GM19324 (cell line): Measurements from ENCODE around the gene FAM149A.

Source experiments
- ATAC-seq: cut with Tn5 transposase; IDR thresholded peaks from one replicate; pipeline ENCODE4 v1.9.1; 2021; ENCODE audit warnings: mild to moderate bottlenecking, moderate library complexity; ENCODE audit not compliant: unreplicated experiment, low FRiP score

FAM149A gene

GRCh38 chr4:186104890-186105646 is 564 bp downstream of the FAM149A start:
- ATAC-seq: peak; percentile 41

DNA sequence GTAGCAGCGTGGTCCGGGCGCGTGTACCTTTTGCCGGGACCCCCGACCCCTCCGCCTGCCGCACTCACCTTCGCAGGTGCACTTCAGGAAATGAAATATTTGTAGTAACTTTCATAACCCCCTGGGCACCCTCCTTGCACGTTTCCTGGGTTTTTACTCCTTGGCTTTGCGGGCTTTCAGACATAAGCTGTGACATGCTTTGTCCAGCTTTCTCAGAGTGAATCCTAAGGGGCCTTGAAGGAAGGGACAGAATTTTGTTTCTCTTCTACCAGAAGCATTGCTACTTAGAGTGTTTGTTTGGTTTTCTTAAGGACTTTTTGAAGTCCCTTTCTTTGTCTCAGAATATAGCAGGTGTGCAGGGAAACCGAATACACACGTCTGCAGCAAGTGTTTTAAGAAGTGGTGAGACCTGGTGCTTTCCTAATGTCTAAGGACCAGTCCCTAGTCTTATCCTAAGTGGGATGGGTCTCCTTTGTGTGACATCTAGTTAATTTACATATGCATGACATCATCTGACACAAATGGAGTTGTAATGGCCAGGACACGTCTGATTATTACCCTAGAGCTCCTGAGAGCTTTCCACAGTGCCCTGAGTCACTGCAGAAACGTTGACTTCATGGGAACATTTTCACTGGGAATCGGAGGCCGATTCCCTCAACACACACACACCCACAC is 1.3 kb downstream of the FAM149A start:
- peak; percentile 25 for ATAC-seq

- no peak for ATAC-seq
Measured at GRCh38 chr4:186107947-186108346, 3.4 kb downstream of the FAM149A start.

DNA sequence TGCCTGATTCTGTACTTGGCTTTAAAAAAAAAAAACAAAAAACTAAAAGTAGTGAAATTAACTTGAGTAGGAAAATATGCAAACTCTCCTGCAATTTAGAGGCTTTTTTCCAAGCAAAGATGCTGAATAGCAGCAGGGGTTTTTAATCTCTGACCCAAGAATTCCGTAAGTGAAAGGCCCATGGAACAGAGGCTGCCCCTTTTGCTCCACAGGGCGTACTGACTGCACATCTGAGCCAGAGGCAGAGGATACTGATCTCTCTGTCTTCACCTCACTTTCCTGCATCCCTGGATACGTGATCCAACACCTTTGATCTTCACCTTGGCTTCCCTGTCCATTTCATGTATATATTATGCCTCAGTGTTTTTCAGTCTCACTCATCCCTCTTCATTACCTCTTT is 3.9 kb downstream of the FAM149A start:
- no peak for ATAC-seq

- ATAC-seq: no peak
Measured at GRCh38 chr4:186109245-186109644, 4.7 kb downstream of the FAM149A start.

GRCh38 chr4:186116697-186117096 is 12.2 kb downstream of the FAM149A start:
- no peak for ATAC-seq

GRCh38 chr4:186118582-186118981 is 14.1 kb downstream of the FAM149A start:
- no peak for ATAC-seq

DNA sequence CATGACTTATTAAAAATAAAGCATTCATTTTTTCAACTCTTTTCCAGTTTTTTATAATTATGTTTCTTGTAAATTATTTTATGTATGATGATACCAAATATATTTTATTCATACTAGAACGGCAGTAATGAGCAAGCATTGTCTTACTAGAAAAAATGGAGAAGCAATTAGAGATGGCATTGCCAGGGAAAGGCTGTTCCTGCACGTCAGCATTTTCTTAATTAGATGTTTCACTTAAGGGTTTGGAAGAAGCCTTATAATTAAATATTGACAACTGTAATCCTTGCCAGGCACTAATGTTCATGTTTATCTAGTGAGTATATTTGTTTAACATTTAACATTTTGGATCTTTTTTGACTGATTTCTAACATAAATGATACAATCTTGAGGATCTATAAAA is 16.6 kb downstream of the FAM149A start:
- ATAC-seq: no peak

DNA sequence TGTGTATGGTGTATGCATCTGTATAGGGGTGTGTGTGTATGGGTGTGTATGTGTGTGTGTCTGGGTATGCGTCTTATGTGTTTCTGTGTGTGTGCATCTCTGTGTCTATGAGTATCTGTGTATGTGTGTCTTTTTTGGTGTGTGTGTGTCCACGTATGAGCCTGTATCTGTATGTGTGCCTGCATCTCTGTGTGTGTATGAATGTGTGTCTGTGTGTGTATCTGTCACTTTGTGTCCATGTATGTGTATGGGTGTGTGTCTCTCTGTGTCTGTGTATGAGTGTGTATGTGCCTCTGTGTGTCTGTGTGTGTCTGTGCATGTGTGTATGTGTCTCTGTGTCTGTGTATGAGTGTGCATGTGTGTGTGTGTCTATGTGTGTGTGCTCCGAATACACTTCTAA is 24.3 kb downstream of the FAM149A start:
- no peak for ATAC-seq

DNA sequence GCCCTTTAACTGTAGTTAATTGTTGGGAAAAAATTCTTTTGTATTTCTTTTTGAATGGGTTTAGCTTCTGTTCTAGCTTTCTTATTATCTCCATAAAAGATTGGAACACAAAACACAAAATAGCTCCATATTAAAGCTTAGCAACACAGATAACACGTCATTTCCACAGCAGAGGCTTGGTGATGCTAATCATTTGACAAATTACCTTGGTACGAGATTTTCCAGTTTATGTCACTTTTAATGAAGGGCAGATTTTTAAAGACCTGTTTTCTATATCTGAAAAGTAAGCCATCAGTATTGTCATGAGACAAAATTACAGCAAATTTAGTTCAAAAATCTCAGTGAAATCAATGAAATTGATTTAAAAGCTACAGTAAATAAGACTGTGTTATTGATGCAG is 27.4 kb downstream of the FAM149A start:
- no peak for ATAC-seq

- ATAC-seq: no peak
Measured at GRCh38 chr4:186132577-186133242, 28.2 kb downstream of the FAM149A start.

DNA sequence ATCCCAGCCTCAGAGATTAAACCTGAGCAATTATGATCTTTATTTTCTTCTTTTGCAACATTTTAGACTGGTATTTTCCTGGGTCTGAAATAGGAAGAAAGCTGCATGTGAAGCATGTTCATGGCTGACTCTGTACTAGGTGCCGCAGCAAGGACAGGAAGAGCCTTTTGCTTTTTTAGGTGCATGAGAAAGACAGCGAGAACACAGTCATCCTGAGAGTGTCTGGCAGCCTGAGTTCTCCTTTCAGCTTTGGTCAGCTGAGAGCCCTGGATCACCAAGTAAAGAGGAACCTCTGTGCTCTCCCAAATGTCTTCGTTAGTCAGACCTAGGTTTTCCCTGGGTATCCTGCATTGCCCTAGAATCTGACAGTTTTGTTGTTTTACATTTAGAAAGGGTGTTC is 29.8 kb downstream of the FAM149A start:
- peak; percentile 91 for ATAC-seq

DNA sequence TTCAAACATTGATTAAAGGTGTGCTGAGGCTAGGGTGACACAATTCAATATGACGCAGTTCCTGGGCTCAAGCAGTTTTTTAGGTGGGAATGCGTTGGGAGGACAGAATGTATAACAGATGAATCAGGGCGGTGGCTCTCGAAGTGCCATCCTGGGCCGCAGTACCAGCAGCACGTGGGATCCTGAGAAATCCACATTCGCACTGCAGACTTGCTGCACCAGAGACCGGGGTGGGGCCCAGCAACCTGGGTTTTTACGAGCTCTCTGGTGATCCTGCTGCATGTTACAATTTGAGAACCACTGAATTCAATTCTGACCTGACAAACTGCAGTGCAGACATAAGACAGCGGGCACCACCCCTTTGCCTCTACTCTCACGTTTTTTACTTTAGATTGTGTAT is 30.4 kb downstream of the FAM149A start:
- ATAC-seq: no peak

GRCh38 chr4:186137196-186137794 is 32.8 kb downstream of the FAM149A start:
- ATAC-seq: peak; percentile 55

- ATAC-seq: peak; percentile 58
Measured at GRCh38 chr4:186144198-186144945, 39.9 kb downstream of the FAM149A start.

- ATAC-seq: peak; percentile 39
Measured at GRCh38 chr4:186144946-186145569, 40.6 kb downstream of the FAM149A start.

DNA sequence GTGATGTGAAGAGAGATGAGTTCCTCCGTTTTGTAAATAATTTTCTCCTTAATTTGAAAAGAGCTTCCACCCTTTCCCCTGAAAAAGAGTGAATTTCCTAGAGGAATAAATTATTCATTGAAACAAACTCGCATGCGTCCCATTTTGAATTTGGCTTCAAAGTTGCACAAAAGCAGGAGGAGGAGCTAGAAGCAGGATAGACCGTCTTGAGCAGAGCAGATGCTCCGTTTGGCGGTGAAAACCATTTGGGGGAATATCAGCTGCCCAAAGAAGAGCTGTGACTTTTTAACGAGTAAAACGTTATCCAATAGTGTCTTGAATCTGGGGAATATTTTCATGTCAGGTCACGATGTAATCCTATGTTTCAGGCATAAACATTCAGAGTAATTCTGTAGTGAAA is 42.0 kb downstream of the FAM149A start:
- no peak for ATAC-seq

GRCh38 chr4:186148336-186148975 is 44.0 kb downstream of the FAM149A start:
- no peak for ATAC-seq

- no peak for ATAC-seq
Measured at GRCh38 chr4:186149872-186150271, 45.4 kb downstream of the FAM149A start.

DNA sequence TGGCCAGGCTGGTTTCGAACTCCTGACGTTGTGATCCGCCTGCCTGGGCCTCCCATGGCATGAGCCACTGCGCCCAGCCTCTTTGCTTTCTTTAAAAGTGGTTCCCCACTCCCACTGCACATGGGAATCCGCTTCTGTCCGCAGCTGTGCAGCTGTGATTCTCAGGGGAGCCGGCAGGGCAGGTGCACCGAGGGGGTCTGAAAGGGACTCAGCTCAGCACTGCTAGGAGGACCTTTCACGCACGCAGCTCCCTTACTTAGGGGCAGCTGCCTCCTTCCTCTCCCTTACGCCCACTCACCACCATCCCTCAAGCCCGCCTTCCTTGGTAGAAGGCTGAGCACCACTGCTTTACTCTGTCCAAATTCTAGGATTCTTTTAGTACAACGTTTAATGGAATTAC is 46.4 kb downstream of the FAM149A start:
- peak; percentile 39 for ATAC-seq
